GM23338 (cell line): ENCODE data around the gene ZFR2. TPM values are rescaled to one million over a fixed set of nuclear protein-coding genes. Genes with fewer than 3 reads are reported as not detected.

Source experiments
- ATAC-seq: fragments of 200-7000 bp; cut with Tn5 transposase; 3 replicates; pipeline ENCODE4 v1.9.1; 2020
- DNase-seq: peaks from one replicate; pipeline ENCODE4 v3.0.0-alpha.2; 2015; ENCODE audit warnings: low spot score
- H2AFZ ChIP-seq: fragments of 200-600 bp; sonication (generic); 2 replicates; pipeline ENCODE4 v1.8.0; 2016; ENCODE audit warnings: antibody characterized with exemption, mild to moderate bottlenecking, moderate library complexity
- H3F3A ChIP-seq: fragments of 200-600 bp; sonication (generic); replicated peaks from 2 replicates; pipeline ENCODE4 v1.8.0; 2017; ENCODE audit warnings: antibody characterized with exemption, mixed run types, low read depth
- H3K27ac ChIP-seq: fragments of 200-600 bp; sonication (generic); 2 replicates; pipeline ENCODE4 v1.6.1; 2016; ENCODE audit warnings: low read depth
- H3K27me3 ChIP-seq: fragments of 200-600 bp; sonication (generic); 2 replicates; pipeline ENCODE4 v1.8.0; 2016; ENCODE audit warnings: mild to moderate bottlenecking, mixed run types, moderate library complexity; ENCODE audit not compliant: insufficient read depth
- H3K36me3 ChIP-seq: fragments of 200-600 bp; sonication (generic); 2 replicates; pipeline ENCODE4 v1.8.0; 2016; ENCODE audit warnings: mild to moderate bottlenecking; ENCODE audit not compliant: insufficient read depth
- H3K4me1 ChIP-seq: fragments of 200-600 bp; sonication (generic); 2 replicates; pipeline ENCODE4 v1.8.0; 2016; ENCODE audit warnings: mild to moderate bottlenecking, moderate library complexity; ENCODE audit not compliant: insufficient read depth
- H3K4me2 ChIP-seq: fragments of 200-600 bp; sonication (generic); 2 replicates; pipeline ENCODE4 v1.7.1; 2017; ENCODE audit warnings: mixed run types
- H3K4me3 ChIP-seq: fragments of 200-600 bp; sonication (generic); 2 replicates; pipeline ENCODE4 v1.6.1; 2016; ENCODE audit warnings: mixed run types
- H3K79me2 ChIP-seq: fragments of 200-600 bp; sonication (generic); replicated peaks from 2 replicates; pipeline ENCODE4 v1.8.0; 2017; ENCODE audit warnings: mild to moderate bottlenecking; ENCODE audit not compliant: insufficient read depth
- H3K9me2 ChIP-seq: fragments of 200-600 bp; sonication (generic); 2 replicates; pipeline ENCODE4 v1.8.0; 2017; ENCODE audit not compliant: insufficient read depth
- H4K20me1 ChIP-seq: fragments of 200-600 bp; sonication (generic); replicated peaks from 2 replicates; pipeline ENCODE4 v1.8.0; 2017; ENCODE audit warnings: mild to moderate bottlenecking; ENCODE audit not compliant: insufficient read depth
- H3K27ac Mint-ChIP-seq: 2 replicates; pipeline ENCODE4 v1.8.0; 2020; ENCODE audit warnings: inconsistent platforms, mild to moderate bottlenecking, moderate library complexity, mixed read lengths
- H3K27me3 Mint-ChIP-seq: 3 replicates; pipeline ENCODE4 v1.8.0; 2022; ENCODE audit warnings: low read depth, mild to moderate bottlenecking, moderate library complexity, mixed read lengths, inconsistent platforms; ENCODE audit not compliant: insufficient read depth, poor library complexity
- H3K36me3 Mint-ChIP-seq: 3 replicates; pipeline ENCODE4 v1.8.0; 2021; ENCODE audit warnings: low read depth, mild to moderate bottlenecking, inconsistent platforms, moderate library complexity, mixed read lengths
- H3K4me1 Mint-ChIP-seq: 3 replicates; pipeline ENCODE4 v1.8.0; 2020; ENCODE audit warnings: mild to moderate bottlenecking, inconsistent platforms, mixed read lengths
- H3K4me3 Mint-ChIP-seq: 3 replicates; pipeline ENCODE4 v1.8.0; 2021; ENCODE audit warnings: moderate library complexity, mild to moderate bottlenecking, inconsistent platforms, mixed read lengths
- H3K9me3 Mint-ChIP-seq: 3 replicates; pipeline ENCODE4 v1.8.0; 2020; ENCODE audit warnings: moderate library complexity, mild to moderate bottlenecking, inconsistent platforms, mixed read lengths
- CREB1 ChIP-seq: fragments of 250-450 bp; sonication (Bioruptor Pico); IDR thresholded peaks from 2 replicates; pipeline ENCODE4 v1.5.0; 2020; ENCODE audit warnings: low read depth, mild to moderate bottlenecking, moderate library complexity
- CTCF ChIP-seq, 2 experiments: fragments of 200-600 bp in 1 of 2; sonication (generic) in 1 of 2; conservative IDR thresholded peaks; 2 replicates each; pipeline versions ENCODE4 v1.5.1 to v1.6.1; 2016 to 2017; ENCODE audit warnings: antibody characterized with exemption in 2 of 2, low read depth in 2 of 2, mild to moderate bottlenecking in 2 of 2, moderate library complexity in 1 of 2
- ETS1 ChIP-seq: IDR thresholded peaks from 2 replicates; pipeline ENCODE4 v1.6.1; 2016; ENCODE audit warnings: antibody characterized with exemption
- EZH2 ChIP-seq: fragments of 200-600 bp; sonication (generic); IDR thresholded peaks from one replicate; pipeline ENCODE4 v1.8.0; 2017; ENCODE audit warnings: antibody characterized with exemption, mild to moderate bottlenecking, low read depth; ENCODE audit not compliant: unreplicated experiment
- JUNB ChIP-seq: IDR thresholded peaks from one replicate; pipeline ENCODE4 v1.6.1; 2016; ENCODE audit warnings: antibody characterized with exemption; ENCODE audit not compliant: unreplicated experiment
- NANOG ChIP-seq: IDR thresholded peaks from 2 replicates; pipeline ENCODE4 v1.6.1; 2016; ENCODE audit warnings: antibody characterized with exemption, borderline replicate concordance
- POLR2AphosphoS5 ChIP-seq: IDR thresholded peaks from 2 replicates; pipeline ENCODE4 v1.6.1; 2016; ENCODE audit warnings: antibody characterized with exemption, low read depth
- REST ChIP-seq: IDR thresholded peaks from one replicate; pipeline ENCODE4 v1.6.1; 2018; ENCODE audit warnings: antibody characterized with exemption; ENCODE audit not compliant: unreplicated experiment
- STAT1 ChIP-seq: IDR thresholded peaks from one replicate; pipeline ENCODE4 v1.6.1; 2016; ENCODE audit warnings: antibody characterized with exemption; ENCODE audit not compliant: unreplicated experiment
- ZNF114 ChIP-seq: fragments of 250-450 bp; sonication (Bioruptor Pico); IDR thresholded peaks from 2 replicates; pipeline ENCODE4 v1.5.0; 2020; ENCODE audit warnings: mild to moderate bottlenecking, moderate library complexity
- ZNF331 ChIP-seq: fragments of 250-450 bp; sonication (Bioruptor Pico); IDR thresholded peaks from 2 replicates; pipeline ENCODE4 v1.5.0; 2020; ENCODE audit warnings: low read depth, mild to moderate bottlenecking, moderate library complexity
- polyA plus RNA-seq: library from polyadenylated mRNA; unstranded; fragments of >200 nt; fragmentation: Nextera tagmentation; extraction: Ambion mirVana; gene quantifications from 2 replicates; pipeline ENCODE4 v1.2.1, GENCODE V29; 2016
- total RNA-seq: library from RNA; depleted of rRNA; stranded (reverse); fragments of >200 nt; shearing (Covaris generic); gene quantifications from 2 replicates; pipeline ENCODE4 v1.2.3, GENCODE V29; 2014

The ZFR2 gene
- total and polyA plus RNA-seq, 2 experiments from 2014 or later: 15.8 to 31.3 TPM

- peaks cover 11% of the 10 kb centered on the region for H3K79me2 ChIP-seq
- no peaks in the 10 kb centered on the region for H3F3A ChIP-seq
- no peaks in the 10 kb centered on the region for H3K27me3 ChIP-seq
- Mint-ChIP-seq H3K36me3 (peaks cover 32% of the 10 kb centered on the region), H3K27me3 (peaks cover 3% of the 10 kb centered on the region), H3K27ac (no peak overlapping the region), H3K4me3 (no peak overlapping the region), H3K4me1 (no peaks in the 10 kb centered on the region), H3K9me3 (peaks cover 12% of the 10 kb centered on the region)
- H3K4me1 ChIP-seq: no peaks in the 10 kb centered on the region
- DNase-seq (no peak), ATAC-seq (no peak; the same call in 2 of the 3 replicates)
- peaks cover 6% of the 10 kb centered on the region; the same call in 1 of the 2 replicates for H4K20me1 ChIP-seq
- no peak overlapping the region for H2AFZ ChIP-seq
- H3K4me2 ChIP-seq: no peak overlapping the region
- TF ChIP-seq JUNB (no peak), STAT1 (no peak), EZH2 (no peak), ZNF114 (CRISPR knock-in tag) (no peak), ZNF331 (CRISPR knock-in tag) (no peak), POLR2AphosphoS5 (no peak), REST (no peak), CREB1 (no peak), ETS1 (no peak), CTCF (conservative IDR thresholded peaks at IDR 0.05; ENCODE audit: low read depth in 2 of 2) (no peak), NANOG (no peak)
- H3K9me2 ChIP-seq: no peaks in the 10 kb centered on the region
- no peaks in the 10 kb centered on the region for H3K36me3 ChIP-seq
- no peak overlapping the region for H3K27ac ChIP-seq
- no peak overlapping the region for H3K4me3 ChIP-seq
Observed at GRCh38 chr19:3857449-3858003, 11.3 kb downstream of the ZFR2 start.
